GM19395 (cell line): ENCODE measurements around the gene C16orf95.
"Not testable (repeated sequence)": the region's sequence is repeated elsewhere in the genome, so short reads cannot be mapped to it uniquely, and the experiment has no call there.

Source experiments
- ATAC-seq: cut with Tn5 transposase; IDR thresholded peaks from one replicate; pipeline ENCODE4 v1.9.1; 2021; ENCODE audit warnings: mild to moderate bottlenecking, moderate library complexity; ENCODE audit not compliant: unreplicated experiment

Gene C16orf95

DNA sequence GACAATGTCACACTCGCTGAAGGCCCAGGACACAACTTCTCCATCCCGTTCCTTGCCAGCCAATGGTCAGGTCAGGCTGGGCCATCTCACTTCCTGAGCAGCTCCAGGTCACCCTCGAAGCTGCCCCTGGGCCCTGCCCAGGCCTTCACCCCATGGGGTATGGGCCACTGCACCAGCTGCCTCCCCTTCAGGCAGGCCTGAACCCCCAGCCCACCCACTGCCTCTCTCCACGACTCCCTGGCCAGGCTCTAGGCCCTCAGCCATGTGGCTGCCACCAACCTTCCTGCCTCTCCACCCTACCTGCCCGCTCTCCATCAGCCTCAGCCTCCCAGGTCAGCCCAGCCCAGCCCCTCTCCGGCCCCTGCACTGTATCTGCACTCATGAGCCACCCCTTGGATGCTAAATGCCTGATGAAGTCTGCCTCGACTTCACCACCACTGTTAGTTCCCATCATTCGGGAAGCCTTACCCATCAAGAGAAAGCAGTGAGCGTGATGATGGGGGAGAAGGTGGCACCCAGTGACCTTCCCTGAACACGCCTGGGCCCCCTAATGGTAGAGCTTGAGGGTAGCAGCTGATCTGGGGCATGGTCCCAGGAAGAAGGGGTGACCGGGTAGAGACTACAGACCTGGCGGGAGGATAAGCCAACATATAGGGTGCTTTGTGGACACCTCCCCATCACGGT lies 30.9 kb upstream of the C16orf95 start:
- no peak for ATAC-seq

DNA sequence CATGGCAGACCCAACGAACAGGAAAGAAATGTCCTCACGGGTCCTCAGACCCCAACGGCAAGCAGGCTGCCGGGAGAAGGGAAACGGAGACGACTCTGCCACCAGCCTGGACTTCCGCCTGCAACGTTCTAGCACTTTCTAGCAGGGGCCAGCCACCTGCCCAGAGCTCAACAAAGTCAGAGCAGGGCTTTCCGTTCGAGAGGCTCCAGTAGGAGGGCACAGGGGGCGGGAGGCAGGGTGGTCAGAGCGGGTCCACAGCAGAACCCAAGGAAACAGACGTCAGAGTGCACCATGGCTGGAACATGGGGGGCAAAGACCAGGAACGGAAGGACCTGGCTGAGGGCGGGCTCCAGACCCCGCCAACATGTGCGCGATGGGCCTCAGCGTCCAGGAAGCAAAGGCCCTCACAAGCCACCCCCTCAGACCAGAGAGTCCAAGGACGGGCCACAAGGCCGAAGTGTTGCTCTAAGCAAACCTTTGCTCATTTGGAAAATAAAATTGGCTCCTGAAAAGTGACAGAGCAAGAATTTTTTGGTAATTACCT lies 29.4 kb upstream of the C16orf95 start:
- ATAC-seq = no peak

DNA sequence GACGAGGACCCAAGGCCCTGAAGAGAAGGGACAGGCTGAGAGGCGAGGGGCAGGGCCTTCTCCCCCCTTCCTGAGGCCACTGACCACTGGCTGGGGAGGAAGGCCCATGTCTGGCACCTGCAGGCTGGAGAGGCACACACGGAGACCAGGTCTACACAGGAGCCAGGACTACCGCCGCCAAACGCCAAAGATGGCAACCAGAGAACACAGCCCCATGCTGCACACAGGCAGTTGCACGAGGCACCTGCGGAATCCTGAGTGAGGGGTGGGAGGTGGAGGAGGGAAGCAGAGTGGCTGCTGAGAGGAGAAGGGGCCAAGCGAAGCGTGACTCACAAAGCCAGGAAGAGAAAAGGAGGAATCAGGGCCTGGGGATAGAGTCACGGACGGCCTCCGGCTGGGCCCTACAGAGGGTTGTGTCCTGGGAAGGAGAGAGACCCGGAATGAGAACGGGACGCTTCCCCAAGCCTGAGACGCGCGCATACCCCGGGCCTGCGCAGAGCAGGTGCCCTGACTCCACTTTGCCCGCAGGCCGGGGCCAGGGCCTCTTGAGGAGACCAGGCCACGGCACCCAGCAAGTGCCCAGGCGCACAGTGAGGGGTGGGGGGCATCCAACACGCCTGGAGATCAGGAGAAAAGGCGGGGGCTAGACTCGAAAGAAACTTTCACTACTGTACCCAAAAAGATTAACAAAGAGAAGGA lies 28.7 kb upstream of the C16orf95 start:
- no peak for ATAC-seq

DNA sequence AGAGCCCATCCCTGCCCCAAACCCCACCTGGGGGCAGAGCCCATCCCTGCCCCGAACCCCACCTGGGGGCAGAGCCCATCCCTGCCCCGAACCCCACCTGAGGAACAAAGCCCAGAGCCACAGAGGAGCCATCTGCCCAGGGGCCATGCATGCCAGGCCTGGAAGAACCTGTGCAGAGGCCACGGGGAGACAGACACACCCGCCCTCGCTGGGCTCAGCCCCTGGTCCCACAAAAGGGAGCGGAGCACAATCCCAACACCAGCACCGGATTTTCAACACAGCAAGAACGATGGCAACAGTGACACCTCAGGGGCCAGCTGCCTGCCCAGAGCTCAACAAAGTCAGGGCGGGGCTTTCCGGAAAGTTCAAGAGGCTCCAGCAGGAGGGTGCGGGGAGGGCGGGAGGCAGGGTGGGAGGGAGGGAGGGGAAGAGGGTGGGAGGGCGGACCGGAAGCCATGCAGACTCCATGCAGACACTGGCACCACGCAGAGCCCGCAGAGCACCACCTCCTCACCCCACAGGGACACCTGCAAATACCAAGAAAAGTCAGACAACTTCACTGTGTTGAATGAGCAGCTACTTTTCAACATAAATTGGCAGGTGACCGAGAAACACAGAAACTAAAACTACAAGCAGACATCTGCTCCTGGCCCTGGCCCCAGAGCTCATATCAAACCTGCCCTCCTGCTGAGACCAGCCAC lies 27.9 kb upstream of the C16orf95 start:
- ATAC-seq = no peak

DNA sequence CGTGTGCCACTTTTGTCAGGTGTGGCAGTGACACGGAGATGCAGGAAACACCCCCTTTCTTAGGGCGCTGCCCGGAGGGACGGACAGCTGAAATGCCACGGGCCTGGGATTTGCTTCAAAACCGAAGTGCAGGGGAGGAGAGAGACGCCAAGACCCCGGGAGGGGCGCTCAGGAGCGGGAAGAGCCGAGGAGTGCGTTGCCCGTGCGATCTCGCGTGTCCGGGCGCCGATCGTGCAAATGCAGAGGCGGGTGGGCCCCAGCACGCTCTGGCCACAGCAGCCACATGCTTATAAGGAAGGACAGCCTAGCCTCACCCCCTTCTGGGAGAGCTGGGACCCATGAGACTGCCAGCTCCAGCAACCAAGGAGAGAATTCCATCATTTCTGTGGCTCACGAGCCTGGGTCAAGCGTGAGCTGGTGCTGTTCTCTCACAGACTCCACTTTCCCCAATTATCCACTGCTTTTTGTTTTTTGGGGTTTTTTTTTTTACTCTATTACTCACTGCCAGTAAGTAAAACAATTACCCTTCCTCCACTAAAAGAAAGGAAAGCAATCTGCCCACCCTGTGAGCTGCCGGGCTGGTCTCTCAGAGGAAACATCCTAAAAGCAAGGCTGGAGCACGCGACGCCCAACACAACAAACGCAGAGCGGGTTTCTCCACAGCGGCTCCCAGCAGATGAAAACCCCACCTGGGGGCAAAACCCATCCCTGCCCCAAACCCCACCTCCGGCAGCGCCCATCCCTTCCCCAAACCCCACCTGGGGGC lies 27.2 kb upstream of the C16orf95 start:
- no peak for ATAC-seq

DNA sequence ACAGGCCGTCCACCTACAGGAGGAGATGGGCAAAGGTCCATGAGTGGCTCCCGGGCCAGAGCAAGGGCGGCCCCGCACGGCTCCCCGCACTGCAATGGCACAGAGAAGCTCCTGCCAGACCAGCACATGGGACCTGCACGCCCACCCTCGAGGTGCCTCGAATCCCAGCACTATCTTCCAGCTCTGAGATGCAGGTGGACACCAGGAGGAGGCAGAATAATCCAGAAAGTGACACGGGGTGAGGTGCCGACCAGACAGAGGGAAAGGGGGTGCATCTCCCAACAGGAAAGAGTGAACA lies 26.5 kb upstream of the C16orf95 start:
- ATAC-seq = no peak

DNA sequence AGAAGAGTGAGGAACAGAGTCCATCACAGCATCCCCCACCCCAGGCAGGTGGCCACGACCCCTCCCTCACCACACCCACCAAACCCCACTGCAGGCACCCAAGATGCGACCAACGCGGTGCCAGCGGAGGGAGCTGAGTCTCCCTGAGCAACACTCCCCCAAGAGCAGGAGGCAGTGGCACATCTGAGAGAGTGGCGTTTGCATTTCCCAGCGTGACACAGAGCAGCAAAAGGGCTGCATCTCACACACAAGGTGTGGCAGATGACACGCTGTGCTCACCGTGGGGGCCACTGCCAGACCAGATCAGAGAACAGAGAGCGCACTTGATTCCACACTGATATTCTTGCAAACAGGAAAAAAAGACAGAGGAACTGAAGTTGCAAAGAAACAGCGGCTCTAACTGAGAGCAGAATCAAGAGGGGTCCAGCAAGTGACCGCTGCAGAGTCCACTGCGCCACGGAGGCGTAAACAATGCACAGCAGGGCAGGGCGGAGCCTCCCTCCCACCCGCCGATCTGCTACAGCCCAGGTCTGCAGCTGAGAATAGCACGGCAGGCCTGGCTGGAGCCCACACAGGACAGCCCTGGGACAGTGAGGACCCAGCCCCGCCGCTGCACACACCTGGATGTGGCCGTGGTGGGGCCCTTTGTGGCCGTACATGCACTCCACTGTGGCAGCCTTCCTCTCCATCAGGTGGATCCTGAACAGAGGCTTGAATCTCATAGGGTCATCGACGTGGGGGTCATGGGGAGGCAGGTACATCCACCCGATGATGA lies 26.0 kb upstream of the C16orf95 start:
- no peak for ATAC-seq

DNA sequence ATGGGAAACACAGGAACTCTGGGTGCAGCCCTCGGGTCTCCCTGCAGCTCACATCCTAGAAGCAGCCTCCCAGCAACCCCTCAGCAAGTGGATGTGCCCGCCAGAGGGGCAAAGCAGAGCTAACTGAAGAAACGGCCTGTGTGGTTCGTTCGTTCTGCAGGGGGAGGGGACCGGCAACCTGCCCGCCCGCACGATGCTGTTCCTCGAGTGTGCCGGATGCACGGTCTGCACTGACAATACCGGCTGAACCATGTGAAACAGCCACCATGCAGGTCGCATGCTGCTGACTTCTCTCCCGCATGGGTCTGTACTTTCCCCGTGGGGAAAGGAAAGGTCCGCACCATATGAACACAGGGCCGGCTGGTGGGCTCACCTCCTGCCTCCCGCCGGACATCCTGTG lies 25.3 kb upstream of the C16orf95 start:
- no peak for ATAC-seq

DNA sequence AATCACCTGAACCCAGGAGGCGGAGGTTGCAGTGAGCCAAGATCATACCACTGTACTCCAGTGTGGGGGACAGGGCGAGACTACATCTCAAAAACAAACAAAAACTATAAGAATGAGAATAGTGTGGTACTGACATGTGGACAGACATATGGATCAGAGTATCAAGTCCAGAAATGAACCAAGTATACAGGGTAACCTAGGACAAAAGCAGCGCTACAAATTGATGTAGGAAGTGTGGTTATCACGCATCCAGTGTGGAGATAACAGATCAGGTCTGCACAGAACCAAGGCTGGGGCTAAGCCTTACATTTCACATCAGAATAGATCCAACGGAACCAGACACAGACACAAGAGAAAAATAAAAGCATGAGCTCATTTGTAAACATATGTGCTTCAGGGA lies 23.0 kb upstream of the C16orf95 start:
- no peak for ATAC-seq

DNA sequence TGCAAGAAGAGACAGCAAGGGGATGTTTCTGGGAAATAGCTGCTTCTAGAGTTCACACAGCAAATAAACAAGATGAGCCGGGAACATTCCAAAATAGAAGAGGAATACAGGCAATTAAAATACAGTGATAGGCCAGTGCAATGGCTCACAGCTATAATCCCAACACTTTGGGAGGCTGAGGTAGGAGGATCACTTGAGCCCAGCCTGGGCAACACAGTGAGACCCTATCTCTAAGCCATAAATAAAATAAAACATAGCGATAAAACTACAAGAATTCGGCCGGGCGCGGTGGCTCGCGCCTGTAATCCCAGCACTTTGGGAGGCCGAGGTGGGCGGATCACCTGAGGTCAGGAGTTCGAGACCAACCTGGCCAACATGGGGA lies 22.5 kb upstream of the C16orf95 start:
- not testable (repeated sequence) for ATAC-seq

DNA sequence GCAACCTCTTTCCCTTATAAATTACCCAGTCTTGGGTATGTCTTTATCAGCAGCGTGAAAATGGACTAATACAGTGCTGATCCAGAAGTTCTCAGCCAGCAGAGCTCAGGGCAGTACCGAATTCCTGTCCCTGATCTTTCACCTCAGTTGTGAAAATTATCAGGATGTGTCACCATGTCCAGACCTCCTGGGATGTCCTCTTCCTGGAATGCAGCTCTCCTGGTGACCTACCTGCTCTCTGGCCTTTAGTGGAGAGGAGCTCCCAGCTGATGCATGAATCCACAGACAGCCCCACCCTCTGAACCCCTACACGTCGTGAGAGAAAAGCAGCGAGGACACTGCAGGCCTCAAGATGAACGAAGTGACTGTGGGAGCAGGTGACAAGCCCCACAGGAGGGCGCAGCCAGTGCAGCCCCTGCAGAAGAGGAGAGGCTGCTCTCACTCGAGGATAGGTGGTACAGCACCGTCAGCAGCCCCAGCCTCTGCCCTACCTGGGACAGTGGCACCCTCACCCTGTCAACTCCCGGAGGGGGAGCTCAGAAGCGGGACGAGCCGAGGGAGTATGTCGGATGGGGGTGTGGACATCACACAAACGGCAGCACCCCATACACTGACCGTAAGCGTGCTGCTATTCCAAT lies 22.0 kb upstream of the C16orf95 start:
- no peak for ATAC-seq

DNA sequence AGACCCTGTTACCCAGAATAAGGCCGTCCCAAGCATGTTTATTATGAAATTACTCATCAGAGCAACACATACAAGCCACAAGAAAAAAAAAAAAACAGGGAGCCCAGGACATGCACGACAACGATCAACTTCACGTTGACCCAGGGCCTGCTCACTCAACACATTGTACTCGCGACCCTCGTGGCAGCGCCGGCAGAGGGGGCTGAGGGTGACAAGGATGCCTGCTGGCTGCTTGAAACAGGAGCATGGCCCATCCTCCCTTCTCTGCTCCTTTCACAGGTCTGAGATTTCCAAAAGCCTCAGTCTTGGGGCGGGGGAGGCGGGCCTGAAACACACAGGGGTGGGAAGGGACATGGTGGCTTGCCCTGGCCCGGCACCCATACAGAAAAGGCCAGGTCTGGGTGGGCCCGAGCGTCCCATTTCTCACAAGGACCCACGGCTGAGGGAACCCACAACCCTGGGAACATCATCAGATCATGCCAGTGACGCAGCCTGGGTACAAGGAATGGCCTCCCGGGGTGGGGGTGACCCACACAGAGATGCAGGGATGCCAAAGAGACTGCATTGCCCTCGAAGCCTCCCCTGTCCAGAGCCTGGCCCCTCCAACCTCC lies 21.1 kb upstream of the C16orf95 start:
- ATAC-seq = no peak

DNA sequence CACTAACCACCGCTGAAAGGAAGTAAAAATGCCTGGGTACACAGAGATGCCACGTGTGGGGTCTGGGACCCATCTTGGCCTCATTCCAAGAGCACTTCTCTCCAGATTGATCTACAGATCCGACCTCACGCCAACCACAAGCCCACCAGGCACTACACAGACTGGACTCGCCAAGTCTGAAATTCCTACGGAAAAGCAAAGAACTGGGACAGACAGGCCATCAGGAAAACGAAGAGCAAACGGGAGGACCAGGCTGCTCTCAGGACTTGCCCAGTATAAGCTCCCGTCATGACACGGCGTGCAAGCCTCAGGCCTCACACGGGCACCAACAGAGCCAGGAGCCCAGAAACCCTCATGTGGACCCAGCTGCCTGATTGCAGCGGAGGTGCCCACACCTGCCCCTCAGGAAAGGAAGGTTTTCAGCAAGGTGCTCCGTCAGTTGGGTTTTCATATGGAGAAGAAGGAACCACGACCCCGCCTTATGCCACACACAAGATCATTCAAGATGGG lies 20.1 kb upstream of the C16orf95 start:
- no peak for ATAC-seq

DNA sequence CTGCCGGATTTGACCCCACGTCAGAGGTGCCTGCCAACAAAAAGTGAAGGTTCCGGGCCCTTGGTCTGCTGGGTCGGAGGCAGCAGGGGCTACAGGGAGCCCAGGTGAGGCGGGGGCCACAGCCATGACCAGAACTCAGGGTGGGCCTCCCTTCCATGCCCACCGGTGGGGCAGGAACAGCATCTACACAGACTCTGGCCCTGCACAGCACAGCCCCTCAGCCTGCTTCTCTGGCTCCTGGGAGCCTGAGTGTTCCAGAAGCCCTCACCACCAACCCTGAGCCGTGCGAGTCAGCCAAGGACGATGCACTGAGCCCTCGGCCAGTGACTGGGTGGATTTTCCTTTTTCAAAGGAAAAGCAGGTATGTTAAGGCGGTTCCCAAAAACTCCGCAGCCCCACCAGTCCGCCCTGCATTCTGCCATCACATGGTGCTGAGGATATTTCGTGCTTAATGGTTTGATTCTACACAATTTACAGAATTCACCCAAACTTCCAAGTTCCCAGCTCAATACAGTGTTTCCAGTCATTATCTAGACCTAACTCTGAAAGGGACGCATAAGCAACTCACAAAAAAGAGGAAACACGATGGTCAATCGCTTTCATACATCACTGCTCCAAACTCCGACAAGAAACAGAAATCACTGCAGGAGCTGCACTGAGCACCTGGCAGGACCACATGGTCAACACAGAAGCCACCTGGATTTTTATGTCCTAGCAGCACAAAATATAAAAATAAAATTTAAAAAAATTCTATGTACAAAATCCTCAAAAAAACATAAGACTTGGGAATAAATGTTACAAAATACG lies 19.4 kb upstream of the C16orf95 start:
- ATAC-seq = no peak

DNA sequence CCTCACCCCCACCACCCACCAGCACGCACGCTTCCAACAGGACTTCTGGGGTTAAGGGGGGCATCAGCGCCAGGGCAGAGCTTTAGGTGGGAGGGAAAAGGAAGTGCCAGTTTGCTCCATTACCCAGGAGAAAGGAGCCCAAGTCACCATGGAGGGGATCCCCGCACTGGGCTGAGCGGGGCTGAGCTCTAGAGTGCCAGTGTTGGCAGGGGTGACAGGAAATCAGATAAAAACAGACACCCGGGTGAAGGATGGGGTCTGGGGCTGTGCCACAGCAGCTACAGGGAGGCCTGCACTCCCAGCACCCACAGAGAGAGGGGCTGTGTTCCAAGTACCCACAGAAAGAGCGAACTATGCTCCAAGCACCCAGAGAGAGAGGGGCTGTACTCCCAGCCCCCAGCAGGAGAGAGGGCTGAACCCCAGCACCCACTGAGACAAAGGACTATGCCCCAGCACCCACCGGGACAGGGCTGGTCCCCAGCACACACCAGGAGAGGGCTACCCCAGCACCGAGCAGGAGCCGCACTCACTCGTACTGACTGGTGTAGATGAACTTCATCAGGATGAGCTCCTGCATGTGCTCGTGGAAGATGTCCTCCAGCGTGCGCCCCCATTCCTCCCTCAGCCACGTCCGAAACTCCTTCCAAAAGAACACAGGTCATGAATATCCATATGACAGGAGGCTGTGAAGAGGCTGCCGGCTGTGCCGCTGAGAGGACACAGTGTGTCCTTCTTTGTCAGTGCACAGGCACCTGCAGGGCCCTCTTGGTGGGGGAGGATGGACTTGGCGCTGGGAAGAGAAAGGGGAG lies 18.6 kb upstream of the C16orf95 start:
- ATAC-seq = no peak

DNA sequence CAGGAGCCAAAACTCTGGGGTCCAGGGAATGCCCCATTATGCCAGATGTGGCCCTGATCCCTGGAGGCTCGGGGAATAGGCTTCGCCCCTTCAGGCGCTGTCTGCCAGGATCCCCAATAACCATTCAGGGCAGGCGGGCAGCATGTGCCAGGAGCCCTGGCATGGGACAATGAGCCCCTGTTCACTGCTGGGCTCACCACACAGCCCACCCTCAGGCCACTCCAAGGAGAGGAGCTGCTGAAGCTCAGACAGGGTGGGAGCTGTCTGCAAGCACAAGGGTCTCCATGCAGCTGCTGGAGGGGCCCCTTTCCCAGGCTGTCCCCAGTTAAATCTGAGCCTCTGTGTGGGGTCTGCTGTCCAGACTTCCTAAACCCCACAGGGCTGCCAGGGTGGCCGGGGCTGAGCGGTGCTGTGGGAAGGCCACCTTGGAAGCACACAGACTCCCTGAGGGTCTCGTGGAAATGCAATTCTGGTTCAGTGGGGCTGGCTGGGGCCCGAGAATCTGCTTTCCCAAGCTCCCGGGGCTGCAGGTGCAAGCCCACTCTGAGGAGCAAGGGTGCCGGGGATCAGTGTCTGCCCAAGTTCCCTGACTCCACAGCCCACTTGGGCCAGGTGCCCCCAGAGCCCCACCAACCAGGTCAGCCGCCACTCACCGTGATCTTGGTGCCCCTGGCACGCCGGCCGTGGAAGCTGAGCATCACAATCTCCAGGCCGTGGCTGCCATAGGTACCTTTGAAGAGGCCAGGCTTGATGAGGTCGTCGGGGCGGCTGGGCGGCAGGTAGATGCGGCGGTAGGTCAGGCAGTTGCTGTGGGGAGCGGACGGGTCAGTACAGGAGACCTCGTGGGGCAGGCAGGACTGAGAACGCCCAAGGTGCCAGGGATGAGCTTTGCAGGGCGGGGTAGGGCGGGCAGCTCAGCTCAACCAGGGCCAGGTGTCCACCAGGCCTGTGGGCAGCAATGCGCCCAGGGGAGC lies 17.7 kb upstream of the C16orf95 start:
- no peak for ATAC-seq
